ENCODE measurements around the gene PTAR1.

The PTAR1 gene

GRCh38 chr9:69674716-69675438 lies 84.9 kb downstream of the PTAR1 start:
- DNase-seq, result no peak

GRCh38 chr9:69674112-69674685 lies 85.6 kb downstream of the PTAR1 start:
- DNase-seq, result no peak

GRCh38 chr9:69673311-69673640 lies 86.5 kb downstream of the PTAR1 start:
- no peak for DNase-seq

GRCh38 chr9:69672596-69673310 lies 87.1 kb downstream of the PTAR1 start:
- DNase-seq, result peak; percentile 92

GRCh38 chr9:69671879-69672595 lies 87.8 kb downstream of the PTAR1 start, which contains the start of gene APBA1:
APBA1 (minus strand) TSS chr9:69672371.
- DNase-seq, result peak; percentile 88

GRCh38 chr9:69671311-69671878 lies 88.4 kb downstream of the PTAR1 start:
- peak; percentile 42 for DNase-seq

GRCh38 chr9:69667306-69667705 lies 92.5 kb downstream of the PTAR1 start:
- no peak for DNase-seq

- no peak for DNase-seq
Observed at GRCh38 chr9:69660304-69660703, 99.5 kb downstream of the PTAR1 start.

Data from right kidney (tissue), 1 donor.